ENCODE results near the gene CDCA5. TPM values are rescaled to one million over a fixed set of nuclear protein-coding genes. Genes with fewer than 3 reads are reported as not detected.
"Not testable (repeated sequence)": the region's sequence is repeated elsewhere in the genome, so short reads cannot be mapped to it uniquely, and the experiment has no call there.

CDCA5 gene
- total RNA-seq, 3 donors from 2014 or later, result 0.96 to 1.2 (median 0.98) TPM

- DNase-seq (ENCODE audit: low spot score in 2 of 2), result peak; percentile 99
- Histone ChIP-seq H3K27me3 (no peaks in the 10 kb centered on the region), H3K9me3 (no peaks in the 10 kb centered on the region), H3K36me3 (peaks cover 14% of the 10 kb centered on the region), H3K4me3 (peak within 1 kb of the TSS; percentile 84 to 88 (median 87)), H3K4me1 (peaks cover 5 to 7% of the 10 kb centered on the region in 2 donors), H3K27ac (peak within 1 kb of the TSS; percentile 94 to 99)
- peak; percentile 93 to 97 (median 96) for TF ChIP-seq POLR2AphosphoS5 (IDR thresholded peaks at IDR 0.05)
- TF ChIP-seq, protein P1, sequence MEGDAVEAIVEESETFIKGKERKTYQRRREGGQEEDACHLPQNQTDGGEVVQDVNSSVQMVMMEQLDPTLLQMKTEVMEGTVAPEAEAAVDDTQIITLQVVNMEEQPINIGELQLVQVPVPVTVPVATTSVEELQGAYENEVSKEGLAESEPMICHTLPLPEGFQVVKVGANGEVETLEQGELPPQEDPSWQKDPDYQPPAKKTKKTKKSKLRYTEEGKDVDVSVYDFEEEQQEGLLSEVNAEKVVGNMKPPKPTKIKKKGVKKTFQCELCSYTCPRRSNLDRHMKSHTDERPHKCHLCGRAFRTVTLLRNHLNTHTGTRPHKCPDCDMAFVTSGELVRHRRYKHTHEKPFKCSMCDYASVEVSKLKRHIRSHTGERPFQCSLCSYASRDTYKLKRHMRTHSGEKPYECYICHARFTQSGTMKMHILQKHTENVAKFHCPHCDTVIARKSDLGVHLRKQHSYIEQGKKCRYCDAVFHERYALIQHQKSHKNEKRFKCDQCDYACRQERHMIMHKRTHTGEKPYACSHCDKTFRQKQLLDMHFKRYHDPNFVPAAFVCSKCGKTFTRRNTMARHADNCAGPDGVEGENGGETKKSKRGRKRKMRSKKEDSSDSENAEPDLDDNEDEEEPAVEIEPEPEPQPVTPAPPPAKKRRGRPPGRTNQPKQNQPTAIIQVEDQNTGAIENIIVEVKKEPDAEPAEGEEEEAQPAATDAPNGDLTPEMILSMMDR (IDR thresholded peaks at IDR 0.05), result no peak
- peak; percentile 80 for TF ChIP-seq POLR2A (IDR thresholded peaks at IDR 0.05)
- intact Hi-C loops (cut with DNase I; ENCODE audit: low total_unique reads), result loop anchor here (10.0 kb wide), 1 partner anchor 63 kb away; the partner anchor contains the start of gene CAPN1
Measured at GRCh38 chr11:65121865-65122696, 38.2 kb upstream of the CDCA5 start, which contains the start of the genes FAU and MRPL49. FAU (minus strand) TSS chr11:65122134; CDS start chr11:65121813, 321 bp downstream. MRPL49 (plus strand) TSS chr11:65122321; CDS start chr11:65122347, 26 bp downstream.

- TF ChIP-seq POLR2A (IDR thresholded peaks at IDR 0.05) (no peak), POLR2AphosphoS5 (IDR thresholded peaks at IDR 0.05) (no peak)
- TF ChIP-seq, protein P1 (IDR thresholded peaks at IDR 0.05), result no peak
- H3K4me3 ChIP-seq, result peak overlapping the region; percentile 84 to 88 (median 87)
- intact Hi-C loops (cut with DNase I; ENCODE audit: low total_unique reads), result loop anchor here (10.0 kb wide), 1 partner anchor 63 kb away; the partner anchor contains the start of gene CAPN1
- peaks cover 5 to 10% of the 10 kb centered on the region in 2 donors for H3K4me1 ChIP-seq
- H3K36me3 ChIP-seq, result peaks cover 10% of the 10 kb centered on the region
- DNase-seq (ENCODE audit: low spot score in 2 of 2), result no peak
- no peaks in the 10 kb centered on the region for H3K27me3 ChIP-seq
- no peaks in the 10 kb centered on the region for H3K9me3 ChIP-seq
- peak overlapping the region; percentile 94 to 99 for H3K27ac ChIP-seq
Measured at GRCh38 chr11:65121447-65121864, 37.6 kb upstream of the CDCA5 start.

GRCh38 chr11:65120831-65121230, 37.0 kb upstream of the CDCA5 start:
- DNase-seq (ENCODE audit: low spot score in 2 of 2), result no peak
- peaks cover 4% of the 10 kb centered on the region for H3K36me3 ChIP-seq
- no peaks in the 10 kb centered on the region for H3K9me3 ChIP-seq
- H3K27ac ChIP-seq, result peak overlapping the region; percentile 94 to 99
- intact Hi-C loops (cut with DNase I; ENCODE audit: low total_unique reads), result loop anchor here (10.0 kb wide), 1 partner anchor 64 kb away; the partner anchor contains the start of gene CAPN1
- no peaks in the 10 kb centered on the region for H3K27me3 ChIP-seq
- TF ChIP-seq POLR2AphosphoS5 (IDR thresholded peaks at IDR 0.05) (no peak), POLR2A (IDR thresholded peaks at IDR 0.05) (no peak)
- TF ChIP-seq, protein P1 (IDR thresholded peaks at IDR 0.05), result no peak
- peak overlapping the region in 2 of 3 donors; percentile 84 to 87 for H3K4me3 ChIP-seq
- peaks cover 5 to 15% of the 10 kb centered on the region in 2 donors for H3K4me1 ChIP-seq

DNA sequence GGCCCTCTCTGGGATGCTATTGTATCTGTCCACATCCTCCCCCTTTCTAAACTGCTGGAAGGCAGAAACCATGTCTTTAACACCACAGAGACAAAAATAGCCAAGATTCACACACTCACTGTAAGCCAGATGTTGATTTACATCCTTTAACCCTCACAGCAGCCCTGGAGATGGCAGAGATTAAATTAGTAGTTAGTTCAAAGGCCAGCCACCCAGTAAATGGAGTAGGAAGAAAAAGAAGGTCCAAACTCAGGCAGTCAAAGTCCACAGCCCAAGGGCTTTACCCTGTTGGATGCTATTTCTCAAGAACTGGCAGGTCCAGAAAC, 35.8 kb upstream of the CDCA5 start:
- no peaks in the 10 kb centered on the region for H3K9me3 ChIP-seq
- no peaks in the 10 kb centered on the region for H3K27me3 ChIP-seq
- H3K27ac ChIP-seq, result peak overlapping the region in 1 of 2 donors; percentile 99
- DNase-seq (ENCODE audit: low spot score in 2 of 2), result no peak
- intact Hi-C loops (cut with DNase I; ENCODE audit: low total_unique reads), result no loop called here
- no peak overlapping the region for H3K4me3 ChIP-seq
- no peaks in the 10 kb centered on the region for H3K36me3 ChIP-seq
- H3K4me1 ChIP-seq, result peaks cover 5 to 15% of the 10 kb centered on the region in 2 donors
- TF ChIP-seq POLR2A (IDR thresholded peaks at IDR 0.05) (no peak), POLR2AphosphoS5 (IDR thresholded peaks at IDR 0.05) (no peak)
- TF ChIP-seq, protein P1 (IDR thresholded peaks at IDR 0.05), result no peak

DNA sequence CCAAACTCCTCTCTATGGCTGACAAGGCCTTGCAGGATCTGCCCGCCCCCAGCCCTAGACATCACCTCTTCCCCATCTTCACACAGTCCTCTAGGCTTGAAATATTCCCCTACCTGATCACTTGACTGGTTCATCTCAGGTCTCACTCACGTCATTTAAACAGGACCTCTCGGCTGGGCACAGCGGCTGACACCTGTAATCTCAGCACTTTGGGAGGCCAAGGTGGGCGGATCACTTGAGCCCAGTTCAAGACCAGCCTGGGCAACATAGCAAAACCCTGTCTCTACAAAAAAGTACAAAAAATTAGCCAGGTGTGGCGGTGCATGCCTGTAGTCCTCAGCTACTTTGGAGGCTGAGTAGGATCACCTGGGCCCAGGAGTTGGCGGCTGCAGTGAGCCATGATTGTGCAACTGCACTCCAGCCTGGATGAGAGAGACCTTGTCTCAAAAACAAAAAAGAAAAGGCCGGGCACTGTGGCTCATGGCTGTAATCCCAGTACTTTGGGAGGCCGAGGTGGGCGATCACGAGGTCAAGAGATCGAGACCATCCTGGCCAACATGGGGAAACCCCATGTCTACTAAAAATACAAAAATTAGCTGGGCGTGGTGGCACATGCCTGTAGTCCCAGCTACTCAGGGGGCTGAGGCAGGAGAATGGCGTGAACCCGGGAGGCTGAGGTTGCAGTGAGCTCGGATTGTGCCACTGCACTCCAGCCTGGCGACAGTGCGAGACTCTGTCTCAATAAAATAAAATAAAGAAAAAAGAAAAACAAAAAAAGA, 35.2 kb upstream of the CDCA5 start:
- H3K9me3 ChIP-seq; H3K4me3 ChIP-seq; intact Hi-C loops (cut with DNase I; ENCODE audit: low total_unique reads); H3K36me3 ChIP-seq; H3K27me3 ChIP-seq; DNase-seq (ENCODE audit: low spot score in 2 of 2): not testable (repeated sequence)
- Histone ChIP-seq H3K4me1 (peaks cover 5 to 15% of the 10 kb centered on the region in 2 donors), H3K27ac (peak overlapping the region; percentile 33 to 99)

Data from breast epithelium (tissue), 4 donors.